Calu3 (cell line): ENCODE results near the gene MIDN. TPM values are rescaled to one million over a fixed set of nuclear protein-coding genes. Genes with fewer than 3 reads are reported as not detected.

ENCODE experiments used
- BruUV-seq: library from RNA; stranded (reverse); fragments of 400-500 nt; replicated peaks from 2 replicates; lab custom pipeline; 2021; lab: Mats Ljungman, UMichigan
- CTCF ChIA-PET: fragments of 300-600 bp; sonication (Branson Sonifier 250); formaldehyde crosslinking; loops from one replicate; lab custom pipeline; 2022; ENCODE audit warnings: antibody characterized with exemption; lab: Charles Lee
- DNase-seq: peaks from one replicate; pipeline ENCODE4 v3.0.0; 2022
- H3K27ac Mint-ChIP-seq: one replicate; pipeline ENCODE4 v1.8.0; 2022; ENCODE audit warnings: mixed read lengths; ENCODE audit not compliant: unreplicated experiment
- H3K27me3 Mint-ChIP-seq: one replicate; pipeline ENCODE4 v1.8.0; 2022; ENCODE audit warnings: mixed read lengths; ENCODE audit not compliant: unreplicated experiment
- H3K36me3 Mint-ChIP-seq: one replicate; pipeline ENCODE4 v1.8.0; 2022; ENCODE audit warnings: mild to moderate bottlenecking, moderate library complexity, mixed read lengths; ENCODE audit not compliant: insufficient read depth, unreplicated experiment
- H3K4me1 Mint-ChIP-seq: one replicate; pipeline ENCODE4 v1.8.0; 2022; ENCODE audit warnings: mild to moderate bottlenecking, low read depth, mixed read lengths; ENCODE audit not compliant: unreplicated experiment
- H3K4me3 Mint-ChIP-seq: one replicate; pipeline ENCODE4 v1.8.0; 2022; ENCODE audit warnings: mild to moderate bottlenecking, low read depth, moderate library complexity, mixed read lengths; ENCODE audit not compliant: unreplicated experiment
- H3K9me3 Mint-ChIP-seq: one replicate; pipeline ENCODE4 v1.8.0; 2022; ENCODE audit warnings: low read depth, mixed read lengths; ENCODE audit not compliant: unreplicated experiment
- CTCF ChIP-seq: fragments of 200-600 bp; IDR thresholded peaks from one replicate; pipeline ENCODE4 v1.8.0; 2022; ENCODE audit warnings: antibody characterized with exemption; ENCODE audit not compliant: unreplicated experiment
- intact Hi-C: fragments of 100-400 bp; cut with micrococcal nuclease; formaldehyde crosslinking; loops from one replicate; pipeline ENCODE4 v1.10.0; 2022; ENCODE audit not compliant: unreplicated experiment
- total RNA-seq: library from RNA; stranded (reverse); gene quantifications from 2 replicates; pipeline ENCODE4 v1.2.3, GENCODE V29; 2022

The MIDN gene
- total RNA-seq, 1 experiment from 2014 or later, result 61.8 TPM

- DNase-seq, result peak; percentile 75
- H3K27ac Mint-ChIP-seq, result peak overlapping the region; percentile 97
- H3K9me3 Mint-ChIP-seq, result no peaks in the 10 kb centered on the region
- TSS peak; percentile 43 for BruUV-seq
- peaks cover 31% of the 10 kb centered on the region for H3K4me1 Mint-ChIP-seq
- no peak for TF ChIP-seq CTCF
- CTCF ChIA-PET, result interaction anchor here (1.2 to 1.7 kb wide), 2 partner anchors 9 to 18 kb away, joined by 4 to 6 read pairs; no protein-coding TSS in a partner anchor
- H3K27me3 Mint-ChIP-seq, result no peaks in the 10 kb centered on the region
- intact Hi-C loops, result no loop called here
- H3K4me3 Mint-ChIP-seq, result peak overlapping the region; percentile 90
- H3K36me3 Mint-ChIP-seq, result peaks cover 78% of the 10 kb centered on the region
These were observed 13.6 kb downstream of the MIDN start for GRCh38 chr19:1261798-1262622.

- no peaks in the 10 kb centered on the region for H3K9me3 Mint-ChIP-seq
- CTCF ChIA-PET, result interaction anchor here (1.4 to 1.7 kb wide), 2 partner anchors 9 to 18 kb away, joined by 4 to 6 read pairs; no protein-coding TSS in a partner anchor
- no peak for DNase-seq
- H3K4me1 Mint-ChIP-seq, result peaks cover 34% of the 10 kb centered on the region
- peak overlapping the region; percentile 90 for H3K4me3 Mint-ChIP-seq
- no peak overlapping the region for H3K27ac Mint-ChIP-seq
- H3K27me3 Mint-ChIP-seq, result no peaks in the 10 kb centered on the region
- no peak for TF ChIP-seq CTCF
- H3K36me3 Mint-ChIP-seq, result peaks cover 79% of the 10 kb centered on the region
- intact Hi-C loops, result no loop called here
- BruUV-seq, result no TSS peak
These were observed 14.3 kb downstream of the MIDN start for GRCh38 chr19:1262623-1263123.

GRCh38 chr19:1263188-1263587 lies 14.8 kb downstream of the MIDN start:
- H3K27me3 Mint-ChIP-seq, result no peaks in the 10 kb centered on the region
- DNase-seq, result no peak
- H3K4me3 Mint-ChIP-seq, result peak overlapping the region; percentile 90
- intact Hi-C loops, result no loop called here
- TSS peak; percentile 7 for BruUV-seq
- no peaks in the 10 kb centered on the region for H3K9me3 Mint-ChIP-seq
- H3K4me1 Mint-ChIP-seq, result peaks cover 35% of the 10 kb centered on the region
- no peak overlapping the region for H3K27ac Mint-ChIP-seq
- CTCF ChIA-PET, result interaction anchor here (1.4 kb wide), 1 partner anchor 19 kb away, joined by 4 read pairs; no protein-coding TSS in a partner anchor
- peaks cover 79% of the 10 kb centered on the region for H3K36me3 Mint-ChIP-seq
- TF ChIP-seq CTCF, result no peak

- CTCF ChIA-PET, result interaction anchor here (2.2 kb wide), 1 partner anchor 21 kb away, joined by 177 read pairs; no protein-coding TSS in a partner anchor
- peaks cover 45% of the 10 kb centered on the region for H3K4me1 Mint-ChIP-seq
These were observed 16.6 kb downstream of the MIDN start for GRCh38 chr19:1264801-1265614.

More at GRCh38 chr19:1264801-1265614, 16.6 kb downstream of the MIDN start:
- no TSS peak for BruUV-seq
- Mint-ChIP-seq H3K4me3 (peak overlapping the region; percentile 92), H3K9me3 (no peaks in the 10 kb centered on the region), H3K27me3 (no peaks in the 10 kb centered on the region), H3K27ac (peak overlapping the region; percentile 83), H3K36me3 (peaks cover 77% of the 10 kb centered on the region)
- DNase-seq, result peak; percentile 81
- intact Hi-C loops, result no loop called here
- TF ChIP-seq CTCF, result no peak
